ENCODE measurements around the gene SLC35F4. TPM values are rescaled to one million over a fixed set of nuclear protein-coding genes. Genes with fewer than 3 reads are reported as not detected.

SLC35F4 gene
- total and polyA plus RNA-seq, 12 donors = not detected

DNA sequence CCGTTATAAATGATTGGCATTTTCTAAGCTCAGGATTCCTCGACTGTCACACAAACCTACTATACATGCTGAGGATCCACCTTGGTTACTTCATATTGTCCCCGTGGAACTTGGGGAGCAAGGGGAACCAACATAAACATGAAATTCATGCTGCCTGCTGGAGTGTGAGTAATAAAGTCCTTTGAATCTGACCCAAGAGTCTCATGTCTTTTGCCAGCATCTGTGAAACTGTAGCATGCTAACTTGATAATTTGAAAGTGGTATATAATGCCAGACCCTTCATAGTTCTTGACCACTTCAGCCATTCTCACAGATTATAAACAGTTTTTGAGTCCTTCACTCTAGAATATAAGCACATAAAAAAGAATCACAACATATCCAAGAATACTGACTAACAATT, 17.1 kb downstream of the SLC35F4 start:
- Histone ChIP-seq H3K4me3 (no peak overlapping the region), H3K36me3 (no peaks in the 10 kb centered on the region), H3K27ac (peak overlapping the region in 1 of 10 donors; percentile 61), H3K9me3 (no peaks in the 10 kb centered on the region), H3K27me3 (peaks cover 0 to 4% (median 0%) of the 10 kb centered on the region in 7 donors), H3K4me1 (peaks cover 0 to 15% (median 0%) of the 10 kb centered on the region in 9 donors)
- WGBS, 2 donors = 54 to 69% methylated on average over 3 of the region's 3 CpGs
- DNase-seq = no peak
- TF ChIP-seq, protein P1, sequence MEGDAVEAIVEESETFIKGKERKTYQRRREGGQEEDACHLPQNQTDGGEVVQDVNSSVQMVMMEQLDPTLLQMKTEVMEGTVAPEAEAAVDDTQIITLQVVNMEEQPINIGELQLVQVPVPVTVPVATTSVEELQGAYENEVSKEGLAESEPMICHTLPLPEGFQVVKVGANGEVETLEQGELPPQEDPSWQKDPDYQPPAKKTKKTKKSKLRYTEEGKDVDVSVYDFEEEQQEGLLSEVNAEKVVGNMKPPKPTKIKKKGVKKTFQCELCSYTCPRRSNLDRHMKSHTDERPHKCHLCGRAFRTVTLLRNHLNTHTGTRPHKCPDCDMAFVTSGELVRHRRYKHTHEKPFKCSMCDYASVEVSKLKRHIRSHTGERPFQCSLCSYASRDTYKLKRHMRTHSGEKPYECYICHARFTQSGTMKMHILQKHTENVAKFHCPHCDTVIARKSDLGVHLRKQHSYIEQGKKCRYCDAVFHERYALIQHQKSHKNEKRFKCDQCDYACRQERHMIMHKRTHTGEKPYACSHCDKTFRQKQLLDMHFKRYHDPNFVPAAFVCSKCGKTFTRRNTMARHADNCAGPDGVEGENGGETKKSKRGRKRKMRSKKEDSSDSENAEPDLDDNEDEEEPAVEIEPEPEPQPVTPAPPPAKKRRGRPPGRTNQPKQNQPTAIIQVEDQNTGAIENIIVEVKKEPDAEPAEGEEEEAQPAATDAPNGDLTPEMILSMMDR (IDR thresholded peaks at IDR 0.05) = no peak
- intact Hi-C loops (cut with DNase I) = no loop called here
- ATAC-seq = no peak

DNA sequence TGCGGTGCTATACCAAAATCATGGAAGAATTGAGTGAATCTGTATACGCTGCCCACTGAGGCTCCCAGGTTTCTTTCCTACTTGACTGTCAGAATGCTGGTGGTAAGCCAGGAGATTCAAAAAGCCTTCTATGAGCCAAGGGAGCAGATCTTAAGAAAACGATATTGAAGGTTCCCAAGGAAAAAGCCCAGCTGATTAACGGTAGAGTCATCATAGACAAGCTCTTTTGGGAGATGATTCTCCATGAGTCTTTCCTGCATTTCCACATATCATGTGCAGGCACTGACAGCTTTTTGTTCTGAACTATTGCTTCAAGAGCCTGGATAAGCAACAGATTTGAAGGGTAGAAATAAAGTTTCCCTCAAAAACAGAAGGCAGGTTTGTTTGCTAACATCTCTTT, 17.5 kb downstream of the SLC35F4 start:
- intact Hi-C loops (cut with DNase I) = no loop called here
- DNase-seq = no peak
- TF ChIP-seq, protein P1 (IDR thresholded peaks at IDR 0.05) = no peak
- no peaks in the 10 kb centered on the region for H3K9me3 ChIP-seq
- peak overlapping the region in 4 of 10 donors; percentile 15 to 61 (median 39) for H3K27ac ChIP-seq
- no peak overlapping the region for H3K4me3 ChIP-seq
- H3K36me3 ChIP-seq = no peaks in the 10 kb centered on the region
- peaks cover 0 to 15% (median 0%) of the 10 kb centered on the region in 9 donors for H3K4me1 ChIP-seq
- ATAC-seq = peak in 1 of 8 donors; percentile 67
- no peaks in the 10 kb centered on the region for H3K27me3 ChIP-seq
- 73 to 80% methylated on average over 4 of the region's 4 CpGs for WGBS, 2 donors

DNA sequence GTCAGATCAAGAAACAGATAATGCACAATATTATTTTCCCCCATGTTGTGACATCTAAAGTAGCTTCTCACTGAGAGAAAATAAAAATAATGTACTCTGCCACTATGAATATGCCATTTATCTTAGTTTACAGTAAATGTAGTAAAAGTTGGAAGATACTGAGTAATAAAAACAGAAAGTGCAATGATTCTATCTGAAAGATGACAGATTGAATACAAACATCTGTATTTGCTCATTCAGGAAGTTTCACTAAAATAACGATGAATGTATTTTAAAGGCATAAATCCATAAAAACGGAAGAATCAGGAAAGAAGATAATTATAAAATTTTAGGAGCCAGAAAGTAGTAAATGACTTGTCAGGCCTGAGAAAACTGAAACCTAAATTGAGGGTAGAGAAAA, 18.2 kb downstream of the SLC35F4 start:
- ATAC-seq = no peak
- intact Hi-C loops (cut with DNase I) = no loop called here
- DNase-seq = no peak
- peak overlapping the region in 4 of 10 donors; percentile 23 to 61 (median 46) for H3K27ac ChIP-seq
- H3K4me1 ChIP-seq = peaks cover 0 to 15% (median 0%) of the 10 kb centered on the region in 9 donors
- no peak overlapping the region for H3K4me3 ChIP-seq
- TF ChIP-seq, protein P1 (IDR thresholded peaks at IDR 0.05) = no peak
- 62 to 65% methylated on average over 2 of the region's 2 CpGs for WGBS, 2 donors
- H3K27me3 ChIP-seq = no peaks in the 10 kb centered on the region
- no peaks in the 10 kb centered on the region for H3K9me3 ChIP-seq
- H3K36me3 ChIP-seq = no peaks in the 10 kb centered on the region

- no peaks in the 10 kb centered on the region for H3K27me3 ChIP-seq
- peaks cover 0 to 15% (median 0%) of the 10 kb centered on the region in 9 donors for H3K4me1 ChIP-seq
- no peaks in the 10 kb centered on the region for H3K36me3 ChIP-seq
- H3K9me3 ChIP-seq = no peaks in the 10 kb centered on the region
- TF ChIP-seq, protein P1 (IDR thresholded peaks at IDR 0.05) = no peak
- peak overlapping the region in 7 of 10 donors; percentile 1 to 61 (median 35) for H3K27ac ChIP-seq
- ATAC-seq (peak in 3 of 8 donors; percentile 22 to 37 (median 30)), DNase-seq (no peak)
- intact Hi-C loops (cut with DNase I) = no loop called here
- H3K4me3 ChIP-seq = no peak overlapping the region
Observed at GRCh38 chr14:57847096-57847495, 18.8 kb downstream of the SLC35F4 start.

All from heart right ventricle (tissue), 16 donors.